PFSK-1 (cell line): ENCODE measurements around the gene DMC1.

Experiments
- FOXP2 ChIP-seq: optimal IDR thresholded peaks from 2 replicates; pipeline ENCODE3; 2011; ENCODE audit warnings: borderline replicate concordance, control low read depth, inconsistent platforms; ENCODE audit not compliant: insufficient read depth; ENCODE audit errors: extremely low read length, extremely low read depth
- POLR2AphosphoS5 ChIP-seq: IDR thresholded peaks from 2 replicates; pipeline ENCODE4 v1.6.1; 2012; ENCODE audit warnings: low read depth, mild to moderate bottlenecking, control low read depth, low read length, moderate library complexity
- SIN3A ChIP-seq: IDR thresholded peaks from 2 replicates; pipeline ENCODE4 v1.6.1; 2012; ENCODE audit warnings: mild to moderate bottlenecking, low read length, moderate library complexity, borderline replicate concordance; ENCODE audit not compliant: insufficient read depth
- TAF1 ChIP-seq: IDR thresholded peaks from 2 replicates; pipeline ENCODE4 v1.6.1; 2012; ENCODE audit warnings: low read length, control low read depth, borderline replicate concordance; ENCODE audit not compliant: insufficient read depth
- TF ChIP-seq, protein P1 (sequence below), 2 experiments: IDR thresholded peaks; 2 replicates each; pipeline versions ENCODE4 v1.6.1 to v1.8.0; 2011 to 2012; ENCODE audit warnings: low read depth in 2 of 2, low read length in 2 of 2, control low read depth in 1 of 2, inconsistent platforms in 1 of 2, mild to moderate bottlenecking in 1 of 2, moderate library complexity in 1 of 2; ENCODE audit not compliant: insufficient read depth in 1 of 2

The DMC1 gene

DNA sequence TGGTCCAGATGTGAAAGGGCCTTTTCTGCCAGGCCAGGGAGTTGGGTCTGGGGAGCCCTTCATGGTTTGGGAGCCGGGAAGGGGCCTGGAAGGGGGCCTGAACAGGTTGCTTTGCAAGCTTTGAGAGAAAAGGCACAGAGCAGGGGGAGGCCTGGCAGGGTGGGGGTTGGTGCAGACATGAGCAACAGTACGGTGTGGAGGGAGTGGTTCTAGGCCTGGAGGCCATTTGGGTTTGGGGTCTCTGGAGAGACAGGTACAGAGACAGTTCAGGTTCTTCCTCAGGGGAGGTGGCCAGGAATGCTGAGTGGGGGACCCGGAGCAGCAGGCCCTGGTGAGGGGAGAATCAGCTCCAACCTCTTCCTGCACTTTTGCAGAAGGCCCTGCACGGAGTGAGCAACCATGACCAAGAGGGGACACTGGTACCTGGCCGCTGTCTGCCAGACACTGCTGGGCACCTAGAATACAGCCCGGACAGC is 100.6 kb downstream of the DMC1 start:
- no peak for TF ChIP-seq POLR2AphosphoS5
- TF ChIP-seq, protein P1, sequence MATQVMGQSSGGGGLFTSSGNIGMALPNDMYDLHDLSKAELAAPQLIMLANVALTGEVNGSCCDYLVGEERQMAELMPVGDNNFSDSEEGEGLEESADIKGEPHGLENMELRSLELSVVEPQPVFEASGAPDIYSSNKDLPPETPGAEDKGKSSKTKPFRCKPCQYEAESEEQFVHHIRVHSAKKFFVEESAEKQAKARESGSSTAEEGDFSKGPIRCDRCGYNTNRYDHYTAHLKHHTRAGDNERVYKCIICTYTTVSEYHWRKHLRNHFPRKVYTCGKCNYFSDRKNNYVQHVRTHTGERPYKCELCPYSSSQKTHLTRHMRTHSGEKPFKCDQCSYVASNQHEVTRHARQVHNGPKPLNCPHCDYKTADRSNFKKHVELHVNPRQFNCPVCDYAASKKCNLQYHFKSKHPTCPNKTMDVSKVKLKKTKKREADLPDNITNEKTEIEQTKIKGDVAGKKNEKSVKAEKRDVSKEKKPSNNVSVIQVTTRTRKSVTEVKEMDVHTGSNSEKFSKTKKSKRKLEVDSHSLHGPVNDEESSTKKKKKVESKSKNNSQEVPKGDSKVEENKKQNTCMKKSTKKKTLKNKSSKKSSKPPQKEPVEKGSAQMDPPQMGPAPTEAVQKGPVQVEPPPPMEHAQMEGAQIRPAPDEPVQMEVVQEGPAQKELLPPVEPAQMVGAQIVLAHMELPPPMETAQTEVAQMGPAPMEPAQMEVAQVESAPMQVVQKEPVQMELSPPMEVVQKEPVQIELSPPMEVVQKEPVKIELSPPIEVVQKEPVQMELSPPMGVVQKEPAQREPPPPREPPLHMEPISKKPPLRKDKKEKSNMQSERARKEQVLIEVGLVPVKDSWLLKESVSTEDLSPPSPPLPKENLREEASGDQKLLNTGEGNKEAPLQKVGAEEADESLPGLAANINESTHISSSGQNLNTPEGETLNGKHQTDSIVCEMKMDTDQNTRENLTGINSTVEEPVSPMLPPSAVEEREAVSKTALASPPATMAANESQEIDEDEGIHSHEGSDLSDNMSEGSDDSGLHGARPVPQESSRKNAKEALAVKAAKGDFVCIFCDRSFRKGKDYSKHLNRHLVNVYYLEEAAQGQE (IDR thresholded peaks at IDR 0.05; ENCODE audit: insufficient read depth in 1 of 2, low read depth in 2 of 2, low read length in 2 of 2), result no peak
- no peak for TF ChIP-seq FOXP2
- no peak for TF ChIP-seq SIN3A
- TF ChIP-seq TAF1, result no peak
